Left ventricle myocardium inferior (tissue), 1 donor: Measurements from ENCODE around the gene DAB2IP. TPM values are rescaled to one million over a fixed set of nuclear protein-coding genes. Genes with fewer than 3 reads are reported as not detected.

Experiments used
- DNase-seq: peaks from one replicate; pipeline ENCODE4 v3.0.0-alpha.2; 2020
- H3K27ac ChIP-seq: fragments of 200-600 bp; replicated peaks from 2 replicates; pipeline ENCODE4 v1.8.0; 2021
- H3K27me3 ChIP-seq: fragments of 200-600 bp; 2 replicates; pipeline ENCODE4 v1.8.0; 2021; ENCODE audit warnings: low read depth
- H3K36me3 ChIP-seq: fragments of 200-600 bp; 2 replicates; pipeline ENCODE4 v1.8.0; 2021
- H3K4me1 ChIP-seq: fragments of 200-600 bp; 2 replicates; pipeline ENCODE4 v1.8.0; 2021
- H3K4me3 ChIP-seq: fragments of 200-600 bp; 2 replicates; pipeline ENCODE4 v1.8.0; 2021; ENCODE audit warnings: mild to moderate bottlenecking, moderate library complexity
- H3K9me3 ChIP-seq: fragments of 200-600 bp; replicated peaks from 2 replicates; pipeline ENCODE4 v1.8.0; 2021
- intact Hi-C: fragments of 100-400 bp; cut with micrococcal nuclease; formaldehyde crosslinking; loops from one replicate; pipeline ENCODE4 v1.11.0; 2022
- total RNA-seq: library from RNA; stranded (reverse); fragmentation: NEBNext Ultra II Directional; extraction: Animal tissue kit (Norgen Biotek cat#: 25700); gene quantifications from one replicate; pipeline ENCODE4 v1.2.1, GENCODE V29; 2021
- TF ChIP-seq, protein P1 (sequence below): fragments of 200-600 bp; IDR thresholded peaks from 2 replicates; pipeline ENCODE4 v1.8.0; 2021; ENCODE audit warnings: antibody characterized with exemption, mild to moderate bottlenecking, borderline replicate concordance
- donor health status: DM: no; HTN: yes; CAD: no; lungs with severe emphysema.

Gene DAB2IP
- total RNA-seq, 1 donor from 2014 or later: 50.7 TPM

- Histone ChIP-seq H3K27ac (peak overlapping the region; percentile 70), H3K4me1 (peaks cover 73% of the 10 kb centered on the region), H3K36me3 (no peaks in the 10 kb centered on the region), H3K4me3 (no peak overlapping the region), H3K27me3 (no peaks in the 10 kb centered on the region), H3K9me3 (no peaks in the 10 kb centered on the region)
- intact Hi-C loops: loop anchor here (10.0 kb wide), 2 partner anchors 136 to 174 kb away; no protein-coding TSS in a partner anchor
- TF ChIP-seq, protein P1, sequence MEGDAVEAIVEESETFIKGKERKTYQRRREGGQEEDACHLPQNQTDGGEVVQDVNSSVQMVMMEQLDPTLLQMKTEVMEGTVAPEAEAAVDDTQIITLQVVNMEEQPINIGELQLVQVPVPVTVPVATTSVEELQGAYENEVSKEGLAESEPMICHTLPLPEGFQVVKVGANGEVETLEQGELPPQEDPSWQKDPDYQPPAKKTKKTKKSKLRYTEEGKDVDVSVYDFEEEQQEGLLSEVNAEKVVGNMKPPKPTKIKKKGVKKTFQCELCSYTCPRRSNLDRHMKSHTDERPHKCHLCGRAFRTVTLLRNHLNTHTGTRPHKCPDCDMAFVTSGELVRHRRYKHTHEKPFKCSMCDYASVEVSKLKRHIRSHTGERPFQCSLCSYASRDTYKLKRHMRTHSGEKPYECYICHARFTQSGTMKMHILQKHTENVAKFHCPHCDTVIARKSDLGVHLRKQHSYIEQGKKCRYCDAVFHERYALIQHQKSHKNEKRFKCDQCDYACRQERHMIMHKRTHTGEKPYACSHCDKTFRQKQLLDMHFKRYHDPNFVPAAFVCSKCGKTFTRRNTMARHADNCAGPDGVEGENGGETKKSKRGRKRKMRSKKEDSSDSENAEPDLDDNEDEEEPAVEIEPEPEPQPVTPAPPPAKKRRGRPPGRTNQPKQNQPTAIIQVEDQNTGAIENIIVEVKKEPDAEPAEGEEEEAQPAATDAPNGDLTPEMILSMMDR: no peak
- no peak for DNase-seq
Measured at GRCh38 chr9:121690766-121691165, 39.3 kb downstream of the DAB2IP start.

DNA sequence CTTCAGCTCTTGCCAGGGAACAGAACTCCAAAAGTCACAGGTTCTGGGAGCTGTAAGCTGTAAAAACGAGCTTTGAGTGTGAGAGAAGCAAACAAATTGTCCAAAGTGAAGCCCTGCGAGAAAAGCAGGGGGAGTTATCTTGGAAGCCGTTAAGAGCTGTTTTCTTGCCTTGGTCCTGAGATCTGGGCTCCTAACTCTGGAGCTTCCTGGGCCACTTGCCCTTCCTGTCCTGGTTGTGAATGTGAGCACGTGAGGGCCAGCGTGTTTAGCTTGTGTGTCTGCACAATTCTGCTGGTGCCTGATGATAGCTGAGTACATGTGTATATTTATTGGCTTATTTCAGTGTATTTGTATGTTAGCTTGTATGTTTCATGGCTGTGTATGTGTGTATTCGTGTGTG lies 40.5 kb downstream of the DAB2IP start:
- peak overlapping the region; percentile 70 for H3K27ac ChIP-seq
- intact Hi-C loops: loop anchor here (10.0 kb wide), 2 partner anchors 137 to 173 kb away; no protein-coding TSS in a partner anchor
- DNase-seq: no peak

GRCh38 chr9:121692606-121693387 lies 41.4 kb downstream of the DAB2IP start:
- no peak for DNase-seq
- no peaks in the 10 kb centered on the region for H3K9me3 ChIP-seq
- TF ChIP-seq, protein P1: no peak
- peak overlapping the region; percentile 70 for H3K27ac ChIP-seq
- intact Hi-C loops: loop anchor here (10.0 kb wide), 2 partner anchors 138 to 172 kb away; no protein-coding TSS in a partner anchor
- no peaks in the 10 kb centered on the region for H3K36me3 ChIP-seq
- H3K4me1 ChIP-seq: peaks cover 66% of the 10 kb centered on the region
- no peak overlapping the region for H3K4me3 ChIP-seq
- H3K27me3 ChIP-seq: no peaks in the 10 kb centered on the region

More for the DNA sequence above, 40.5 kb downstream of the DAB2IP start:
- H3K4me3 ChIP-seq: no peak overlapping the region
- no peaks in the 10 kb centered on the region for H3K9me3 ChIP-seq
- H3K4me1 ChIP-seq: peaks cover 65% of the 10 kb centered on the region
- no peaks in the 10 kb centered on the region for H3K27me3 ChIP-seq
- H3K36me3 ChIP-seq: no peaks in the 10 kb centered on the region
- TF ChIP-seq, protein P1: no peak

DNA sequence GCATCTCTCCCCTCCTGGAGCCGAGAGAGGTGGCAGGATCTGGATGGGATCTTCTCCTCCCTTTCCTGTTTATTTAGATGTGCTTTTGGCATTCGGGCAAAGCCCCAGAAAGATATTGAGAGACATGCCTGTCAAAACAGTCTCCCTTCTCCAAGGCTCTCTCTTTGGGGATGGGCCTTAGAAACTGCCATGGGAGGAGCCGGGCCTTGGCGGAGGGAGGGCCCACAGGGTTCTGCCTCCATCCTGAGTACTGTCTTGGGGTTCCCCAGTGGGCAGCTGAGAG lies 41.9 kb downstream of the DAB2IP start:
- Histone ChIP-seq H3K4me3 (no peak overlapping the region), H3K36me3 (no peaks in the 10 kb centered on the region), H3K27me3 (no peaks in the 10 kb centered on the region), H3K9me3 (no peaks in the 10 kb centered on the region), H3K27ac (peak overlapping the region; percentile 70), H3K4me1 (peaks cover 72% of the 10 kb centered on the region)
- DNase-seq: no peak
- TF ChIP-seq, protein P1: no peak
- intact Hi-C loops: loop anchor here (10.0 kb wide), 2 partner anchors 139 to 171 kb away; no protein-coding TSS in a partner anchor

DNA sequence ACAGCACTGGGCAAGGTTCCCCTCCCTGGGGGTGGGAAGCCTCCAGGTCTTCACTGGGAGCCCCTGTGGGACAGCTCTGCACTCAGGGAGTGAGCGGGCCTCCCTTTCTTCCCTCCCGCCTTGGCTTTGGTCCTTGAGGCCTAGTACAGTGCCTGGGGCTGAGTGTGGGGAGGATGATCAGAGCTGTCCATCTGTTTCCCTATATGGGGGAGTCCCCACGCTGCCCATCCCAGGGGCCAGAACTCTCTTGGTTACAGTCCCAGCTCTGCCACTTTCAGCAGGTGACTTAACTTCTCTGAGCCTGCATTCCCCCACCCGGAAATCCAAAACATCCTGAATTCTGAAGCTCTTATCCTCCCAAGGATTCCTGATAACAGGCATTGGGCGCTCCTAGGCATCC lies 42.6 kb downstream of the DAB2IP start:
- intact Hi-C loops: loop anchor here (10.0 kb wide), 2 partner anchors 139 to 171 kb away; no protein-coding TSS in a partner anchor
- TF ChIP-seq, protein P1: no peak
- Histone ChIP-seq H3K27ac (no peak overlapping the region), H3K4me3 (no peak overlapping the region), H3K9me3 (no peaks in the 10 kb centered on the region), H3K27me3 (no peaks in the 10 kb centered on the region), H3K36me3 (no peaks in the 10 kb centered on the region), H3K4me1 (peaks cover 73% of the 10 kb centered on the region)
- no peak for DNase-seq
